GM13976 (cell line): ENCODE measurements around the gene RRH.

Experiments used
- DNase-seq: peaks from one replicate; pipeline ENCODE4 v3.0.0; 2012; ENCODE audit warnings: low spot score
- CTCF ChIP-seq: IDR thresholded peaks from 2 replicates; pipeline ENCODE4 v1.5.1; 2012; ENCODE audit warnings: borderline replicate concordance, mild to moderate bottlenecking; ENCODE audit not compliant: insufficient read depth; ENCODE audit errors: extremely low read depth, missing control alignments, control extremely low read depth
- in situ Hi-C: fragments of 300-500 bp; cut with MboI; formaldehyde crosslinking; loops from one replicate; pipeline ENCODE4 v1.12.0; 2022; ENCODE audit warnings: low sequenced_read_pairs, mixed read lengths, inconsistent platforms; ENCODE audit not compliant: unreplicated experiment

Gene RRH

GRCh38 chr4:109801895-109802319 is 25.9 kb upstream of the RRH start, which contains the start of gene CFI:
Gene CFI (minus strand): TSS chr4:109801999. CDS start chr4:109801971, 28 bp downstream.
- no peak for DNase-seq
- in situ Hi-C loops: loop anchor here (10.0 kb wide), 1 partner anchor 377 kb away; no protein-coding TSS in a partner anchor
- TF ChIP-seq CTCF: no peak

GRCh38 chr4:109803924-109804571 is 23.7 kb upstream of the RRH start:
- in situ Hi-C loops: loop anchor here (10.0 kb wide), 1 partner anchor 379 kb away; no protein-coding TSS in a partner anchor
- TF ChIP-seq CTCF: peak; percentile 48
- DNase-seq: peak; percentile 41

- DNase-seq: no peak
- TF ChIP-seq CTCF: no peak
- in situ Hi-C loops: loop anchor here (10.0 kb wide), 1 partner anchor 385 kb away; no protein-coding TSS in a partner anchor
Observed at GRCh38 chr4:109809655-109810054, 18.1 kb upstream of the RRH start.

- TF ChIP-seq CTCF: no peak
- in situ Hi-C loops: no loop called here
- no peak for DNase-seq
Observed at GRCh38 chr4:109810552-109811387, 17.0 kb upstream of the RRH start.

GRCh38 chr4:109811707-109812106 is 16.1 kb upstream of the RRH start:
- no peak for TF ChIP-seq CTCF
- in situ Hi-C loops: no loop called here
- DNase-seq: peak; percentile 8

GRCh38 chr4:109815151-109816081 is 12.4 kb upstream of the RRH start, which contains the start of gene GAR1:
Gene GAR1 (plus strand): TSS chr4:109815762. CDS start chr4:109816165, 403 bp downstream.
- TF ChIP-seq CTCF: no peak
- DNase-seq: peak; percentile 93
- in situ Hi-C loops: no loop called here
